Muscle of leg (tissue), 11 donors: Measurements from ENCODE around the gene COL5A3. TPM values are rescaled to one million over a fixed set of nuclear protein-coding genes. Genes with fewer than 3 reads are reported as not detected.

Experiments used
- DNase-seq: peaks from one replicate; pipeline ENCODE4 v3.0.0; 2013
- H3K27ac ChIP-seq: one replicate; pipeline ENCODE4 v1.5.1; 2013; ENCODE audit warnings: mild to moderate bottlenecking, low read length, control low read depth
- H3K27me3 ChIP-seq: one replicate; pipeline ENCODE4 v1.6.1; 2013; ENCODE audit warnings: low read length; ENCODE audit not compliant: control insufficient read depth, insufficient read depth
- H3K36me3 ChIP-seq: one replicate; pipeline ENCODE4 v1.6.1; 2013; ENCODE audit warnings: low read length; ENCODE audit not compliant: control insufficient read depth, insufficient read depth
- H3K4me1 ChIP-seq: one replicate; pipeline ENCODE4 v1.6.1; 2013; ENCODE audit warnings: low read length; ENCODE audit not compliant: control insufficient read depth, insufficient read depth
- H3K4me3 ChIP-seq: one replicate; pipeline ENCODE4 v1.5.1; 2013; ENCODE audit warnings: low read length, control low read depth
- H3K9me3 ChIP-seq: replicated peaks from 2 replicates; pipeline ENCODE4 v1.6.1; 2013; ENCODE audit warnings: low read depth, low read length; ENCODE audit not compliant: control insufficient read depth
- WGBS: methylation state at CpG from one replicate; pipeline ENCODE4 v1.1.5; 2013; ENCODE audit warnings: missing lambda C conversion rate; ENCODE audit not compliant: insufficient coverage; 5-methylcytosine and 5-hydroxymethylcytosine counted together
- polyA plus RNA-seq, 8 donors: library from polyadenylated mRNA; unstranded; fragments of 120-200 nt; gene quantifications; one replicate each; pipeline versions ENCODE4 v1.2.1 to v1.2.3, GENCODE V29; 2013; ENCODE audit warnings: inconsistent platforms in 1 of 8, low replicate concordance in 1 of 8; ENCODE audit not compliant: insufficient read length in 8 of 8, insufficient read depth in 1 of 8
- total RNA-seq: library from RNA; stranded (reverse); fragments of 120-200 nt; gene quantifications from one replicate; pipeline ENCODE4 v1.2.4, GENCODE V29; 2013

The COL5A3 gene
- total and polyA plus RNA-seq, 9 donors, result 42.0 to 122 (median 89.4) TPM

DNA sequence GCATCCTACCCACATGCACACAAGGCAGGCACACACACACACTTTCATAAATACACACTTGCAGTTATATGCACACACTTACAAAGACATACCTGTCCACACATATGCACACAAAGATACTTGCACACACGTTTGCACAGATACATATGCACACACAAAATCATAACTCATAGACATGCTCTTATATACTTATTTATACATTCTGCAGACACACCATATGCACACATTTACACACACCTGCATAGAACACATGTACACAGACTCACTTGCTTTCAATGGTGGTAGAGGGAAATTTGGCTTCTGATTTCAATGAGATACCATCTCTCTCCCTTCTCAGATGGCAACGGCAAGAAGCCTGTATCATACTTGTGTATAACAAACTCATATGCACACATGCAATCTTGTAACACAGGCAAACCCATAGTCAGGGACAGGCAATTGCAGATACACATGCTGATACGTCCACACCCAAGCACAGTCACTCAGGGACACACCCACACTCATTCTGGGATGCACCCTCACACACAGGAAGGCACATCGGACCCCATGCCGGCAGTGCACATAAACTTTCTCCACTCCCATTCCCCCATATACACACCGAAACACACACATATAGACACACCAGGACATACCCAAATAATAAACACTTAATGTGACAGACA, 98.6 kb downstream of the COL5A3 start:
- Histone ChIP-seq H3K9me3 (no peaks in the 10 kb centered on the region), H3K36me3 (no peaks in the 10 kb centered on the region), H3K4me3 (no peak overlapping the region), H3K27ac (no peak overlapping the region), H3K4me1 (peaks cover 13% of the 10 kb centered on the region), H3K27me3 (peaks cover 19% of the 10 kb centered on the region)
- no peak for DNase-seq
- 64% methylated on average over 6 of the region's 6 CpGs for WGBS

DNA sequence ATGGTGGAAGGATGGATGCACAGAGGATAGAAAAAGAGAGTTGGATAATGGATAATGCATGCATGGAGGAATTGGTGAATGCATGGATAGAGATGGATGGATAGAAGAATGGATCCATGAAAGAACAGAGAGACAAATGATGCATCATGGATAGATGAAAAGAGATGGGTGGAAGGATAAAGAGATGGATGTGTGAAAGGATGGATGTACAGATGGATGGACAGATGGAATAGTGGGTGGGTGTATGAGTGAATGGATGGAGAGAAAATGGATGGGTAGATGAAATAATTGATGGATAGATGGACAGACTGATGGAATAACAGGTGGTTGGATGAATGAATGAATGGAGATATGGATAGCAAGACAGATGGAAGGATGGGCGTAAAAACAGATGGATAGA, 99.7 kb downstream of the COL5A3 start:
- Histone ChIP-seq H3K4me3 (no peak overlapping the region), H3K27ac (no peak overlapping the region), H3K27me3 (peaks cover 19% of the 10 kb centered on the region), H3K9me3 (no peaks in the 10 kb centered on the region), H3K4me1 (peaks cover 23% of the 10 kb centered on the region), H3K36me3 (no peaks in the 10 kb centered on the region)
- DNase-seq, result no peak
- no CpG with 5 or more reads among the region's 1 CpG for WGBS

Other genes with a start within 250 kb of the COL5A3 start
- gene ZNF846, start 241.8 kb downstream of the COL5A3 start, total RNA-seq, result 11.7 TPM
- gene ZNF846, start 241.8 kb downstream of the COL5A3 start, polyA plus RNA-seq, result 10 to 100 TPM in 2 of 8 donors, 1 to 10 TPM in 6; 6.4 to 12.8 (median 7.7) TPM
- 16.4 TPM for gene FBXL12, start 191.4 kb downstream of the COL5A3 start, total RNA-seq
- gene FBXL12, start 191.4 kb downstream of the COL5A3 start, polyA plus RNA-seq, result 10 to 100 TPM; 27.7 to 36.4 (median 29.7) TPM
- 333 TPM for gene UBL5, start 182.6 kb downstream of the COL5A3 start, total RNA-seq
- gene UBL5, start 182.6 kb downstream of the COL5A3 start, polyA plus RNA-seq, result 100 to 1,000 TPM; 182 to 220 (median 195) TPM
- gene PIN1, start 175.2 kb downstream of the COL5A3 start, total RNA-seq, result 87.9 TPM
- gene PIN1, start 175.2 kb downstream of the COL5A3 start, polyA plus RNA-seq, result 10 to 100 TPM; 75.0 to 91.8 (median 80.4) TPM
- gene OLFM2, start 74.0 kb downstream of the COL5A3 start, total RNA-seq, result 13.1 TPM
- gene OLFM2, start 74.0 kb downstream of the COL5A3 start, polyA plus RNA-seq, result 10 to 100 TPM; 17.3 to 52.0 (median 33.4) TPM
- gene RDH8, start 3.0 kb upstream of the COL5A3 start, total RNA-seq, result not detected
- gene RDH8, start 3.0 kb upstream of the COL5A3 start, polyA plus RNA-seq, result not detected
- 9.2 TPM for gene SHFL, start 75.8 kb upstream of the COL5A3 start, total RNA-seq
- 10 to 100 TPM in 5 of 8 donors, 1 to 10 TPM in 3; 8.7 to 13.9 (median 11.2) TPM for gene SHFL, start 75.8 kb upstream of the COL5A3 start, polyA plus RNA-seq
- gene ANGPTL6, start 92.2 kb upstream of the COL5A3 start, total RNA-seq, result 19.6 TPM
- 10 to 100 TPM in 3 of 8 donors, 1 to 10 TPM in 5; 2.4 to 23.7 (median 6.9) TPM for gene ANGPTL6, start 92.2 kb upstream of the COL5A3 start, polyA plus RNA-seq
- 17.6 TPM for gene PPAN, start 95.9 kb upstream of the COL5A3 start, total RNA-seq
- gene PPAN, start 95.9 kb upstream of the COL5A3 start, polyA plus RNA-seq, result 10 to 100 TPM; 24.0 to 32.7 (median 30.2) TPM
- gene P2RY11, start 101.2 kb upstream of the COL5A3 start, total RNA-seq, result 2.7 TPM
- gene P2RY11, start 101.2 kb upstream of the COL5A3 start, polyA plus RNA-seq, result 10 to 100 TPM in 4 of 8 donors, 1 to 10 TPM in 4; 7.0 to 14.2 (median 10.8) TPM
- 299 TPM for gene EIF3G, start 109.4 kb upstream of the COL5A3 start, total RNA-seq
- gene EIF3G, start 109.4 kb upstream of the COL5A3 start, polyA plus RNA-seq, result 100 to 1,000 TPM; 235 to 276 (median 256) TPM
- 28.3 TPM for gene DNMT1, start 184.4 kb upstream of the COL5A3 start, total RNA-seq
- 10 to 100 TPM; 58.4 to 83.7 (median 71.9) TPM for gene DNMT1, start 184.4 kb upstream of the COL5A3 start, polyA plus RNA-seq
- gene S1PR2, start 220.8 kb upstream of the COL5A3 start, total RNA-seq, result 11.2 TPM
- 10 to 100 TPM in 7 of 8 donors, 1 to 10 TPM in 1; 9.3 to 18.8 (median 12.8) TPM for gene S1PR2, start 220.8 kb upstream of the COL5A3 start, polyA plus RNA-seq
- gene MRPL4, start 241.7 kb upstream of the COL5A3 start, total RNA-seq, result 23.5 TPM
- 10 to 100 TPM; 29.4 to 37.8 (median 34.5) TPM for gene MRPL4, start 241.7 kb upstream of the COL5A3 start, polyA plus RNA-seq